ENCODE measurements around the gene EGFR.

Gene EGFR

DNA sequence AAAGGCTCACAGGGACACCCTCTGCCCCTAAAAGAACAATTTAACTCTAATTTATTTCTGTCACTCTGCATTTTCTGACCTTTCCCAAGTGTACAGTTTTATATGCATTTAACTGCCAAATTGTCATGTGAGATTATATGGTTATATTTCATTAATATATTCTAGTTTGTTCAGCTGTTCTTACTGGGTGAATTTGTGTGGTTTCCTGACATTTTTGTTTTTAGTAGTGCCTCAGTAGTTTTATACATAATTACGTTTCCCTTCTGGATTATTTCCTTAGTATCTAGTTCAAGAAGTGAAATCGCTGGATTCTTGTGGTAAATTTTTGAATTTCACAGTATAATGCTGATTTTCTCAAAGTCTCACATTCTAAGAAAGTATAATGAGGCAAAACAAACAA is 41.3 kb downstream of the EGFR start:
- H3K4me1 ChIP-seq (ENCODE audit: control insufficient read depth in 2 of 2, insufficient read depth in 2 of 2, low read length in 2 of 2), result no peaks in the 10 kb centered on the region
- no peak overlapping the region for H3K4me3 ChIP-seq (ENCODE audit: low read length in 2 of 2)
- no peaks in the 10 kb centered on the region for H3K27me3 ChIP-seq (ENCODE audit: control insufficient read depth in 2 of 2, insufficient read depth in 2 of 2, low read length in 2 of 2)
- H3K27ac ChIP-seq (ENCODE audit: low read depth in 2 of 2, low read length in 2 of 2), result no peak overlapping the region
- H3K36me3 ChIP-seq (ENCODE audit: control insufficient read depth in 2 of 2, insufficient read depth in 2 of 2, low read length in 2 of 2), result peaks cover 0 to 3% of the 10 kb centered on the region in 2 donors
- no peak overlapping the region for H3K9ac ChIP-seq (ENCODE audit: low read depth in 1 of 2, low read length in 2 of 2)
- H3K9me3 ChIP-seq (ENCODE audit: control insufficient read depth in 2 of 2, low read length in 2 of 2), result no peaks in the 10 kb centered on the region

- H3K27me3 ChIP-seq (ENCODE audit: control insufficient read depth in 2 of 2, insufficient read depth in 2 of 2, low read length in 2 of 2), result no peaks in the 10 kb centered on the region
- peaks cover 0 to 3% of the 10 kb centered on the region in 2 donors for H3K36me3 ChIP-seq (ENCODE audit: control insufficient read depth in 2 of 2, insufficient read depth in 2 of 2, low read length in 2 of 2)
- no peak overlapping the region for H3K4me3 ChIP-seq (ENCODE audit: low read length in 2 of 2)
- no peak overlapping the region for H3K27ac ChIP-seq (ENCODE audit: low read depth in 2 of 2, low read length in 2 of 2)
- H3K9me3 ChIP-seq (ENCODE audit: control insufficient read depth in 2 of 2, low read length in 2 of 2), result no peaks in the 10 kb centered on the region
- H3K4me1 ChIP-seq (ENCODE audit: control insufficient read depth in 2 of 2, insufficient read depth in 2 of 2, low read length in 2 of 2), result no peaks in the 10 kb centered on the region
- no peak overlapping the region for H3K9ac ChIP-seq (ENCODE audit: low read depth in 1 of 2, low read length in 2 of 2)
These were observed 41.8 kb downstream of the EGFR start for GRCh38 chr7:55060636-55061022.

GRCh38 chr7:55061726-55062499 is 43.1 kb downstream of the EGFR start:
- Histone ChIP-seq H3K4me3 (ENCODE audit: low read length in 2 of 2) (no peak overlapping the region), H3K27ac (ENCODE audit: low read depth in 2 of 2, low read length in 2 of 2) (no peak overlapping the region), H3K27me3 (ENCODE audit: control insufficient read depth in 2 of 2, insufficient read depth in 2 of 2, low read length in 2 of 2) (no peaks in the 10 kb centered on the region), H3K36me3 (ENCODE audit: control insufficient read depth in 2 of 2, insufficient read depth in 2 of 2, low read length in 2 of 2) (peaks cover 0 to 3% of the 10 kb centered on the region in 2 donors), H3K9me3 (ENCODE audit: control insufficient read depth in 2 of 2, low read length in 2 of 2) (no peaks in the 10 kb centered on the region), H3K4me1 (ENCODE audit: control insufficient read depth in 2 of 2, insufficient read depth in 2 of 2, low read length in 2 of 2) (peaks cover 0 to 4% of the 10 kb centered on the region in 2 donors), H3K9ac (ENCODE audit: low read depth in 1 of 2, low read length in 2 of 2) (no peak overlapping the region)

- H3K9ac ChIP-seq (ENCODE audit: low read depth in 1 of 2, low read length in 2 of 2), result no peak overlapping the region
- H3K4me3 ChIP-seq (ENCODE audit: low read length in 2 of 2), result no peak overlapping the region
- H3K27ac ChIP-seq (ENCODE audit: low read depth in 2 of 2, low read length in 2 of 2), result no peak overlapping the region
- H3K27me3 ChIP-seq (ENCODE audit: control insufficient read depth in 2 of 2, insufficient read depth in 2 of 2, low read length in 2 of 2), result no peaks in the 10 kb centered on the region
- no peaks in the 10 kb centered on the region for H3K9me3 ChIP-seq (ENCODE audit: control insufficient read depth in 2 of 2, low read length in 2 of 2)
- H3K4me1 ChIP-seq (ENCODE audit: control insufficient read depth in 2 of 2, insufficient read depth in 2 of 2, low read length in 2 of 2), result peaks cover 0 to 5% of the 10 kb centered on the region in 2 donors
- peaks cover 3 to 7% of the 10 kb centered on the region in 2 donors for H3K36me3 ChIP-seq (ENCODE audit: control insufficient read depth in 2 of 2, insufficient read depth in 2 of 2, low read length in 2 of 2)
These were observed 44.2 kb downstream of the EGFR start for GRCh38 chr7:55063061-55063460.

- Histone ChIP-seq H3K36me3 (ENCODE audit: control insufficient read depth in 2 of 2, insufficient read depth in 2 of 2, low read length in 2 of 2) (peaks cover 3 to 7% of the 10 kb centered on the region in 2 donors), H3K4me1 (ENCODE audit: control insufficient read depth in 2 of 2, insufficient read depth in 2 of 2, low read length in 2 of 2) (peaks cover 0 to 5% of the 10 kb centered on the region in 2 donors), H3K4me3 (ENCODE audit: low read length in 2 of 2) (no peak overlapping the region), H3K27ac (ENCODE audit: low read depth in 2 of 2, low read length in 2 of 2) (no peak overlapping the region), H3K9ac (ENCODE audit: low read depth in 1 of 2, low read length in 2 of 2) (no peak overlapping the region), H3K9me3 (ENCODE audit: control insufficient read depth in 2 of 2, low read length in 2 of 2) (no peaks in the 10 kb centered on the region), H3K27me3 (ENCODE audit: control insufficient read depth in 2 of 2, insufficient read depth in 2 of 2, low read length in 2 of 2) (no peaks in the 10 kb centered on the region)
These were observed 44.8 kb downstream of the EGFR start for GRCh38 chr7:55063633-55064032.

DNA sequence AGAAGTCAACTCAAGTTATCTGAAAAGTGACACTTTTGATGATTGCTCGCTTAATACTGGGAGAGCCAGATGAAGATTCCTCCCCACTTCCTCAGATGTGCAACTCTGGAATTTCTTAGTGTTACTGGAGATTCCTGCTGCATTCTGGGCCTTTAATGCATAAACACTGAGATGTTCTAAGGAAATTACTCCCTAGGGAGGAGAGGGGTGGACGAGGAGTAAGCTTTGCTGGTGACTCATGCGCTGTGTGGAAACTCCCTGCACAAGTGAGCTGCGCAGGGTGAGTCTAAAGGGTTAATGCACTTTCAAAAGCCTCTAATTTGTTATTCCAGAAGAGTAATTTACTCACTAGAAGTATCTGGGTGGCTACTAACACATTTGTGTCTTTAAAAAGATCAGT is 46.3 kb downstream of the EGFR start:
- no peaks in the 10 kb centered on the region for H3K27me3 ChIP-seq (ENCODE audit: control insufficient read depth in 2 of 2, insufficient read depth in 2 of 2, low read length in 2 of 2)
- no peaks in the 10 kb centered on the region for H3K9me3 ChIP-seq (ENCODE audit: control insufficient read depth in 2 of 2, low read length in 2 of 2)
- H3K4me3 ChIP-seq (ENCODE audit: low read length in 2 of 2), result no peak overlapping the region
- peak overlapping the region; percentile 60 to 62 for H3K27ac ChIP-seq (ENCODE audit: low read depth in 2 of 2, low read length in 2 of 2)
- H3K9ac ChIP-seq (ENCODE audit: low read depth in 1 of 2, low read length in 2 of 2), result no peak overlapping the region
- peaks cover 0 to 5% of the 10 kb centered on the region in 2 donors for H3K4me1 ChIP-seq (ENCODE audit: control insufficient read depth in 2 of 2, insufficient read depth in 2 of 2, low read length in 2 of 2)
- H3K36me3 ChIP-seq (ENCODE audit: control insufficient read depth in 2 of 2, insufficient read depth in 2 of 2, low read length in 2 of 2), result peaks cover 3 to 7% of the 10 kb centered on the region in 2 donors

DNA sequence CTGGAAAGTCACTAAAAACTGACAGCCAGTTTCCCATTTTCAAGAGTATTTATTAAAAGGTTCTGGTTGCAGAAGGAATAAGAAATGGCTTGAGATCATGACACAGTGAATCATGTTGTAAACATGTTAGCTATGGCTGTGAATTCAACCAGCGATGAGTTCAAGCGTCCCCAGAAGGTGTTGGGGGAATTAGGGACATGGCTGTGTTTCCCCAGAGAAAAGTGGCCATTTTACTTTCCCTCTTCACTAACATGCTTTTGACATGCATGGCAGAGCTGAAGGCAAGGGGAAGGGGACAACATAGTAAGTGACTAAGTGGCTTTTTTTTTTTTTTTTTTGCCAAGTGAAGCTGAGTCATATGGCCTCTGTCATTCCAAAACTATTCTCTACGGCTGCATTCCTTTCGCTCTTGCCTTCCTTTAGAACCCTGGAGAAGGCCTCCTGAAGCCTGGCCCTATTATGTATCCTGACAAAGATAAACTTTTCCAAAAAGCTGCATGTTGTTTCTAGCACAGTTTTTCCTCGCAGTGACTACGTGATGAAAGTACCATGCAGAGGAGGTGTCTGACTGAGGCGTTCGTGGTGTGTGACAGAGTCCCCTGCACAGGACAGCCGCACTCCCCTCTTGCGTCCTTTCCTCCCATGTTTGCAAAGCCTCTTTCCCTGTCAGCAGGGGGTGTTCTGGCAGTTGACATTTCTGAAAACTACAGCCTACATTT is 46.9 kb downstream of the EGFR start:
- Histone ChIP-seq H3K4me1 (ENCODE audit: control insufficient read depth in 2 of 2, insufficient read depth in 2 of 2, low read length in 2 of 2) (peaks cover 0 to 5% of the 10 kb centered on the region in 2 donors), H3K9me3 (ENCODE audit: control insufficient read depth in 2 of 2, low read length in 2 of 2) (no peaks in the 10 kb centered on the region), H3K27ac (ENCODE audit: low read depth in 2 of 2, low read length in 2 of 2) (peak overlapping the region; percentile 38 to 57), H3K9ac (ENCODE audit: low read depth in 1 of 2, low read length in 2 of 2) (no peak overlapping the region), H3K36me3 (ENCODE audit: control insufficient read depth in 2 of 2, insufficient read depth in 2 of 2, low read length in 2 of 2) (peaks cover 3 to 7% of the 10 kb centered on the region in 2 donors), H3K27me3 (ENCODE audit: control insufficient read depth in 2 of 2, insufficient read depth in 2 of 2, low read length in 2 of 2) (no peaks in the 10 kb centered on the region), H3K4me3 (ENCODE audit: low read length in 2 of 2) (no peak overlapping the region)

GRCh38 chr7:55066524-55066923 is 47.7 kb downstream of the EGFR start:
- H3K9ac ChIP-seq (ENCODE audit: low read depth in 1 of 2, low read length in 2 of 2), result no peak overlapping the region
- no peak overlapping the region for H3K4me3 ChIP-seq (ENCODE audit: low read length in 2 of 2)
- peak overlapping the region in 1 of 2 donors; percentile 28 for H3K27ac ChIP-seq (ENCODE audit: low read depth in 2 of 2, low read length in 2 of 2)
- no peaks in the 10 kb centered on the region for H3K27me3 ChIP-seq (ENCODE audit: control insufficient read depth in 2 of 2, insufficient read depth in 2 of 2, low read length in 2 of 2)
- peaks cover 0 to 5% of the 10 kb centered on the region in 2 donors for H3K4me1 ChIP-seq (ENCODE audit: control insufficient read depth in 2 of 2, insufficient read depth in 2 of 2, low read length in 2 of 2)
- H3K9me3 ChIP-seq (ENCODE audit: control insufficient read depth in 2 of 2, low read length in 2 of 2), result no peaks in the 10 kb centered on the region
- peaks cover 3 to 7% of the 10 kb centered on the region in 2 donors for H3K36me3 ChIP-seq (ENCODE audit: control insufficient read depth in 2 of 2, insufficient read depth in 2 of 2, low read length in 2 of 2)

DNA sequence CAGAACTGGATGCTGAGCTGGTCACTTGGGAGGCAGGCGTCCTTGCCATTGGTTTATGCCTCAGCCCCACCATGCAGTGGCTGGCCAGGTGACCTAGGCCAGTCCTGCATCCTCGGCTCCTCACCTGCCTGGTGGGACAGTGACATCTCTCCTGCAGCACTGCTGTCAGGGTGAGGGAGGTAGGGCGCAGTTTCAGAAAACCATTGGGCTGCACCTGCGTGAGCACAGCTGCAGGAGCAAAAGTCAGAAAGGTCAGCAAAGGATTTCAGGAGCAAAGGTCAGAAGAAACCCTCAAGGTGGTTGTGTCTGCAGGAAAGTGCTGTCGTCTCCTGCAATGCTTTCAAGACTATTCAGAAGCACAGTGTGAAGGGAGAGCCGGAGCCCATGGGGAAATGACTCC is 48.1 kb downstream of the EGFR start:
- peaks cover 3 to 7% of the 10 kb centered on the region in 2 donors for H3K36me3 ChIP-seq (ENCODE audit: control insufficient read depth in 2 of 2, insufficient read depth in 2 of 2, low read length in 2 of 2)
- H3K27me3 ChIP-seq (ENCODE audit: control insufficient read depth in 2 of 2, insufficient read depth in 2 of 2, low read length in 2 of 2), result no peaks in the 10 kb centered on the region
- peak overlapping the region in 1 of 2 donors; percentile 28 for H3K27ac ChIP-seq (ENCODE audit: low read depth in 2 of 2, low read length in 2 of 2)
- no peak overlapping the region for H3K4me3 ChIP-seq (ENCODE audit: low read length in 2 of 2)
- no peak overlapping the region for H3K9ac ChIP-seq (ENCODE audit: low read depth in 1 of 2, low read length in 2 of 2)
- peaks cover under 1 to 6% of the 10 kb centered on the region in 2 donors for H3K4me1 ChIP-seq (ENCODE audit: control insufficient read depth in 2 of 2, insufficient read depth in 2 of 2, low read length in 2 of 2)
- H3K9me3 ChIP-seq (ENCODE audit: control insufficient read depth in 2 of 2, low read length in 2 of 2), result no peaks in the 10 kb centered on the region

DNA sequence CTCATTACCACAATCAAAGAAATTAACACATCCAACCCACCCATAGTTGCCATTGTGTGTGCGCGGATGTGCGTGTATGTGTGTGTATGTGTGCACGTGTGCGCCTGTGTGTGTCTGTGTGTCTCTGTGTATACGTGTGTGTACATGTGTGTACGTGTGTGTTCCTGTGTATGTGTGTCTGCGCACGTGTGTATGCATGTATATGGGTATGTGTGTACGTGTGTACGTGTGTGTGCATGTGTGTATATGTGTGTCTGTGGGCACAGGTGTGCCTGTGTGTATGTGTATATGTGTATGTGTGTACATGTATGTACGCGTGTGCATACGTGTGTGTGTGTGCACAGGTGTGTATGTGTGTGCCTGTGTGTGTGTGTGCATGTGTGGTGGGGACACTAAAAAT is 48.9 kb downstream of the EGFR start:
- H3K27me3 ChIP-seq (ENCODE audit: control insufficient read depth in 2 of 2, insufficient read depth in 2 of 2, low read length in 2 of 2), result no peaks in the 10 kb centered on the region
- no peak overlapping the region for H3K4me3 ChIP-seq (ENCODE audit: low read length in 2 of 2)
- H3K36me3 ChIP-seq (ENCODE audit: control insufficient read depth in 2 of 2, insufficient read depth in 2 of 2, low read length in 2 of 2), result peaks cover 3 to 7% of the 10 kb centered on the region in 2 donors
- no peak overlapping the region for H3K9ac ChIP-seq (ENCODE audit: low read depth in 1 of 2, low read length in 2 of 2)
- H3K9me3 ChIP-seq (ENCODE audit: control insufficient read depth in 2 of 2, low read length in 2 of 2), result no peaks in the 10 kb centered on the region
- no peak overlapping the region for H3K27ac ChIP-seq (ENCODE audit: low read depth in 2 of 2, low read length in 2 of 2)
- H3K4me1 ChIP-seq (ENCODE audit: control insufficient read depth in 2 of 2, insufficient read depth in 2 of 2, low read length in 2 of 2), result peaks cover 5 to 14% of the 10 kb centered on the region in 2 donors

Data from mucosa of rectum (tissue), 2 donors.